ENCODE data around the gene ZNF487. TPM values are rescaled to one million over a fixed set of nuclear protein-coding genes. Genes with fewer than 3 reads are reported as not detected.

The ZNF487 gene
- total RNA-seq, 1 experiment from 2014 or later = 7.6 TPM

DNA sequence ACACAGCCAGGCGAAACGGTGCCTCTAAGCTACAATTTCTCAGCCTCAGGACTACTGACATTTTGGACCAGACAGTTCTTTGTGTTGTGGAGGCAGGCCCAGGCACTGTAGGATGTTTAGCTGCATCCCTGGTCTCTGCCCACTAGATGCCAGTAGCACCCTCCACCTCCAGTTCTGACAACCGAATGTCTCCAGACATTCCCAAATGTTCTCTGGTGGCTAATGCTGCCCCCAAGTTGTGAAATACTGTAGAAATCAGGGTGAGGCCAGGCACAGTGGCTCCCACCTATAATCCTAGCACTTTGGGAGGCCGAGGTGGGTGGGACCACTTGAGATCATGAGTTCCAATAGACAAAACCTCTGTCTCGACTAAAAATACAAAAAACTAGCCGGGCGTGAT, 46.2 kb upstream of the ZNF487 start:
- no TSS peak for BruUV-seq (replicated peaks)
- ATAC-seq = peak; percentile 65
- intact Hi-C loops (cut with micrococcal nuclease; ENCODE audit: unreplicated experiment) = no loop called here
- ChIA-PET POLR2A (no interaction called here), CTCF (interaction anchor here (0.6 kb wide), 1 partner anchor 62 kb away, joined by 3 read pairs; no protein-coding TSS in a partner anchor)
- Histone ChIP-seq H3K27me3 (ENCODE audit: control insufficient read depth, insufficient read depth, low read length) (no peaks in the 10 kb centered on the region), H3K4me1 (ENCODE audit: control insufficient read depth, insufficient read depth, low read length) (peaks cover 23% of the 10 kb centered on the region), H3K9me3 (ENCODE audit: control insufficient read depth, insufficient read depth, low read depth, low read length) (no peaks in the 10 kb centered on the region), H3K4me3 (ENCODE audit: low read depth in 2 of 2, low read length in 2 of 2) (no peak overlapping the region), H3K27ac (ENCODE audit: low read length) (no peak overlapping the region), H3K36me3 (ENCODE audit: control insufficient read depth, insufficient read depth, low read length) (peaks cover 74% of the 10 kb centered on the region)
- TF ChIP-seq SIN3A (IDR thresholded peaks at IDR 0.05; ENCODE audit: borderline replicate concordance, insufficient read depth, low read depth, low read length) (no peak), CTCF (IDR thresholded peaks at IDR 0.05) (peak; percentile 79)
- TF ChIP-seq, protein P1, sequence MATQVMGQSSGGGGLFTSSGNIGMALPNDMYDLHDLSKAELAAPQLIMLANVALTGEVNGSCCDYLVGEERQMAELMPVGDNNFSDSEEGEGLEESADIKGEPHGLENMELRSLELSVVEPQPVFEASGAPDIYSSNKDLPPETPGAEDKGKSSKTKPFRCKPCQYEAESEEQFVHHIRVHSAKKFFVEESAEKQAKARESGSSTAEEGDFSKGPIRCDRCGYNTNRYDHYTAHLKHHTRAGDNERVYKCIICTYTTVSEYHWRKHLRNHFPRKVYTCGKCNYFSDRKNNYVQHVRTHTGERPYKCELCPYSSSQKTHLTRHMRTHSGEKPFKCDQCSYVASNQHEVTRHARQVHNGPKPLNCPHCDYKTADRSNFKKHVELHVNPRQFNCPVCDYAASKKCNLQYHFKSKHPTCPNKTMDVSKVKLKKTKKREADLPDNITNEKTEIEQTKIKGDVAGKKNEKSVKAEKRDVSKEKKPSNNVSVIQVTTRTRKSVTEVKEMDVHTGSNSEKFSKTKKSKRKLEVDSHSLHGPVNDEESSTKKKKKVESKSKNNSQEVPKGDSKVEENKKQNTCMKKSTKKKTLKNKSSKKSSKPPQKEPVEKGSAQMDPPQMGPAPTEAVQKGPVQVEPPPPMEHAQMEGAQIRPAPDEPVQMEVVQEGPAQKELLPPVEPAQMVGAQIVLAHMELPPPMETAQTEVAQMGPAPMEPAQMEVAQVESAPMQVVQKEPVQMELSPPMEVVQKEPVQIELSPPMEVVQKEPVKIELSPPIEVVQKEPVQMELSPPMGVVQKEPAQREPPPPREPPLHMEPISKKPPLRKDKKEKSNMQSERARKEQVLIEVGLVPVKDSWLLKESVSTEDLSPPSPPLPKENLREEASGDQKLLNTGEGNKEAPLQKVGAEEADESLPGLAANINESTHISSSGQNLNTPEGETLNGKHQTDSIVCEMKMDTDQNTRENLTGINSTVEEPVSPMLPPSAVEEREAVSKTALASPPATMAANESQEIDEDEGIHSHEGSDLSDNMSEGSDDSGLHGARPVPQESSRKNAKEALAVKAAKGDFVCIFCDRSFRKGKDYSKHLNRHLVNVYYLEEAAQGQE (IDR thresholded peaks at IDR 0.05; ENCODE audit: insufficient read depth in 1 of 2, low read depth in 2 of 2, low read length in 1 of 2) = no peak
- in situ Hi-C loops (cut with HindIII; ENCODE audit: low pct_unique_long_range_greater_than_20kb, low sequenced_read_pairs) = no loop called here
- no peak for DNase-seq (ENCODE audit: low read depth, low spot score)

GRCh38 chr10:43391496-43391895, 45.4 kb upstream of the ZNF487 start:
- CTCF ChIA-PET = no interaction called here
- TF ChIP-seq CTCF (IDR thresholded peaks at IDR 0.05) (no peak), POLR2AphosphoS5 (IDR thresholded peaks at IDR 0.05; ENCODE audit: low read depth, low read length) (no peak; the same call in 1 of the 2 replicates), SIN3A (IDR thresholded peaks at IDR 0.05; ENCODE audit: borderline replicate concordance, insufficient read depth, low read depth, low read length) (no peak), TCF7L2 (IDR thresholded peaks at IDR 0.05; ENCODE audit: low read depth, low read length) (no peak)
- TF ChIP-seq, protein P1 (IDR thresholded peaks at IDR 0.05; ENCODE audit: insufficient read depth in 1 of 2, low read depth in 2 of 2, low read length in 1 of 2) = no peak
- Histone ChIP-seq H3K27me3 (ENCODE audit: control insufficient read depth, insufficient read depth, low read length) (no peaks in the 10 kb centered on the region), H3K27ac (ENCODE audit: low read length) (no peak overlapping the region), H3K4me1 (ENCODE audit: control insufficient read depth, insufficient read depth, low read length) (peaks cover 23% of the 10 kb centered on the region), H3K9me3 (ENCODE audit: control insufficient read depth, insufficient read depth, low read depth, low read length) (no peaks in the 10 kb centered on the region), H3K4me3 (ENCODE audit: low read depth in 2 of 2, low read length in 2 of 2) (no peak overlapping the region), H3K36me3 (ENCODE audit: control insufficient read depth, insufficient read depth, low read length) (peaks cover 68% of the 10 kb centered on the region)
- intact Hi-C loops (cut with micrococcal nuclease; ENCODE audit: unreplicated experiment) = no loop called here
- no peak for ATAC-seq
- no TSS peak for BruUV-seq (replicated peaks)
- POLR2A ChIA-PET = no interaction called here
- in situ Hi-C loops (cut with HindIII; ENCODE audit: low pct_unique_long_range_greater_than_20kb, low sequenced_read_pairs) = no loop called here
- DNase-seq (ENCODE audit: low read depth, low spot score) = no peak

Measured in Panc1 (cell line).